HG03066 (cell line): Measurements from ENCODE around the gene FIBCD1.
"Not testable (repeated sequence)": the region's sequence is repeated elsewhere in the genome, so short reads cannot be mapped to it uniquely, and the experiment has no call there.

Source experiments
- ATAC-seq: cut with Tn5 transposase; IDR thresholded peaks from one replicate; pipeline ENCODE4 v1.9.1; 2021; ENCODE audit warnings: low read depth; ENCODE audit not compliant: unreplicated experiment

The FIBCD1 gene

DNA sequence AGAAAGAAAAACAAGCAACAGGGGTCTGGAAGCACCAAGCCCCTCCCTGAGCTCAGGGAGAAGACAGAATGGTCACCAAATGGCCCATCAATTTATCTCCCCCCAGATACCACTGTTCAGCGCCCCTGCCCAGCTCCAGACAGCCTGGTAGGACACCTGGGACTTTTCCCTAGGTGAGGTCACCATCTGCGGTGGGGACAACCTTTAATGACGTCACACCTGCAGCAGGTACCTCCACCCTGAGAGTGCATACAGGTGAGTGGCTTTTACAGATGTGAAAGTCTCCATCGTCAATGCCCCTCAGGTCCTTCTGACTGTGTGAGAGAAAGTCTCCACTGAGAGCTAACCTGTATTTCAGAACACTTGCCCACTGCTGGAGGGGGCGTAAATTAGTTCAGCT, 35.6 kb upstream of the FIBCD1 start:
- no peak for ATAC-seq

DNA sequence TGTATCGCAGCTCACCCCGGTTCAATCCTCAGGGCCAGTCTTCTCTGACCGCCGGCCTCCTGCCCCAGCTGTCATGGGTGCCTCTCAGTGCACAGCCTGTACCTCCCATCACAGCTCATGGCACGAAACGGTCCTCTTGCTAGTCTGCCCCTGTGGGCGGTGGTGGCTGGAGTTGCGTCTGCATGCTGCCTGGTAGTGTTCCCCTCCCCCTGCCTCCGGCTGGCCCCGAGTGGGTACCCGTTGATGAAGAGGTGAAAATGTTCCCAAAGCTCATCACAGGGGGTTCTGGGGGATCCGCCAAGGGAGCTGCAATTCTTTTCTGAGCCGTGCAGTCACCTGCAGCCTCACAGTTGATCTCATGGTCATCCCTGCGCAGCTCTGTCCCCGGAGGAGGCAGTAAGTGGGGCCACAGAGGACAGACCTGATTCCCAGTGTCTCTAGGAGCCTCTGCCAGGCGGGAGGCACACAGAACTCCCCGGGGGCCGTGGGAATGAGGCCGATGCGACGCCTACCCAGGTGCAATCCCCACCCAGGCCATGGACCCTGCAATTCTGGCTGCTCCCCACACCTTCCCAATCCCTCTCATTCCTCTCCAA, 34.7 kb upstream of the FIBCD1 start:
- ATAC-seq = no peak

- no peak for ATAC-seq
Measured at GRCh38 chr9:130972957-130973685, 34.1 kb upstream of the FIBCD1 start.

- ATAC-seq = no peak
Measured at GRCh38 chr9:130972277-130972956, 33.4 kb upstream of the FIBCD1 start.

- no peak for ATAC-seq
Measured at GRCh38 chr9:130971294-130971849, 32.3 kb upstream of the FIBCD1 start.

GRCh38 chr9:130970855-130971254, 31.8 kb upstream of the FIBCD1 start:
- ATAC-seq = no peak

GRCh38 chr9:130970052-130970451, 31.0 kb upstream of the FIBCD1 start:
- ATAC-seq = no peak

DNA sequence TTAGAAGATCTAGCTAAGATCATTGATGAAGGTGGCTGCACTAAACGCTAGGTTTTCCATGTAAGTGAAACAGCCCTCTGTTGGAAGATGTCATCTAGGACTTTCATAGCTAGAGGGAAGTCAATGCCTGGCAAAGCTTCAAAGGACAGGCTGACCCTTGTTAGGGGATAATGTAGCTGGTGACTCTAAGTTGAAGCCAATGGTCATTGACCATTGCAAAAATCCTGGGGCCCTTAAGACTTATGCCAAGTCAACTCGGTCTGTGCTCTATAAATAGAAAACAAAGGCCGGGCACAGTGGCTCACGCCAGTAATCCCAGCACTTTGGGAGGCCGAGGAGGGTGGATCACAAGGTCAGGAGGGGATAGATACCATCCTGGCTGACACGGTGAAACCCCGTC, 26.6 kb upstream of the FIBCD1 start:
- no peak for ATAC-seq

GRCh38 chr9:130963916-130964315, 24.9 kb upstream of the FIBCD1 start:
- no peak for ATAC-seq

GRCh38 chr9:130963337-130963908, 24.4 kb upstream of the FIBCD1 start:
- no peak for ATAC-seq

- no peak for ATAC-seq
Measured at GRCh38 chr9:130962418-130963316, 23.6 kb upstream of the FIBCD1 start.

DNA sequence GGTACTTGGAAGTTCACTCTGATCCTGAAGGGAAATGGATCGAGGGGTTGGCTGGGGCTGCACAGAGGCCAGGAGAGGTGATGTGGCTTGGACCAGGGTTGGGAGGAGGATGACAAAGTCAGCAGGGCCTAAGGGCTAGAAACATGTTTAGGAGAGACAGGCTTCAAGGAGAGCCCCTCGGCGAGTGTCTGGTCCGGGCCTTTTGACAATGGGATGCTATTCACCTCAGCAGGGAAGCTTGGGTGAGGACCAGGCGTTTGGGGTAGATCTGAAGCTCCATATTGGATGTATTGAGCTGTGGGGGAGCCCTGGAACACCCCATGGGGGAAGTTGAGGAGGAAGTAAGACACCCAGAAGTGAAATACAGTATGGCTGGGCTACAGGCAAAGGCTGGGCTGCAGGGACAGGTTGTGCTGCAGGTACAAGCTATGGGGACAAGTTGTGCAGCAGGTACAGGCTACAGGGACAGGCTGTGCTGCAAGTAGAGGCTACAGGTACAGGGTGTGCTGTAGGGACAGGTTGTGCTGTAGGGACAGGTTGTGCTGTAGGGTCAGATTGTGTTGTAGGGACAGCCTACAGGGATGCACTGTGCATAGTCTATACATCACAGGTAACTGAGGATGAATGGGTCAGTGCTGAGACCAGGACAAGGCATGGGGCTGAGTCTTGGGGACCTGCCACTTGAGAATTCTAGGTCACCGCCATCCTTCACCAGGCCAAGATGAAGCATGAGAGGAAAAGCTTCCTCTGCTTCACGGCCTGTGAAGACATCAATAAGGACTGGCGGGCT, 22.7 kb upstream of the FIBCD1 start:
- ATAC-seq = no peak

- ATAC-seq = no peak
Measured at GRCh38 chr9:130960522-130961378, 21.7 kb upstream of the FIBCD1 start.

DNA sequence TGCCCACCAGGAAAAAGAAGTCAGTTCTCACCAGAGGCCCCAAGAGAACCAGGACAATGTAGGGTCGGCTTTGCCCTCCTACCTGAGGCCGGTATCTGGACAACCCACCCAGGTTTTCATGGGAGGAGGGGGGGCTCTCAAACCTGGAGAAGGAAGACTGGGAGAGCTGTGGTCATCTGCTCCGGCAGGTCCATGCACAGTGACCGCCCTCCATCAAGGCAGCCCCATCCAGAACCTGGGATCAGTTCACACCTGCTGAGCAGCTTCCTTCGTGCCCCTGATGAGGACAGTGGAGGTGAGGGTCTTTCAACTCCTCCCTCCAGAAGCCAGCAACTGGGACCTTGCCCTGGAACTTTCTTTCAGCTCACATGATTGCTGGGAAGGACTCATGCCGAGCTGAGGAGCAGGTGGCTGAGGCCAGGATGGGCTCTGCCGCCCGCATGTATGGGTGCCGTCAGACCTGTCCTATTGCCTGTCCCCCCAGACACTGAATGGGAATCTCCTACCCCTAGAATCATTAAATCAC, 20.8 kb upstream of the FIBCD1 start:
- no peak for ATAC-seq

DNA sequence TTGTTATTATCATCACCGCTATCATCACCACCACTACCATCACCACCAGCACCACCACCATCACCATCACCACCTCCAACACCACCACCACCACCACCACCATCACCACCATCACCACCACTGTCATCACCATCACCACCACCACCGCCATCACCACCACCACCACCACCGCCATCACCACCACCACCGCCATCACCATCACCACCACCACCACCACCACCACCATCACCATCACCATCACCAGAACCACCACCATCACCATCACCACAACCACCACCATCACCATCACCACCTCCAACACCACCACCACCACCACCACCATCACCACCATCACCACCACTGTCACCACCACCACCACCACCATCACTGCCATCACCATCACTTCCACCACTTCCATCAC, 19.5 kb upstream of the FIBCD1 start:
- not testable (repeated sequence) for ATAC-seq

GRCh38 chr9:130957451-130958203, 18.6 kb upstream of the FIBCD1 start:
- ATAC-seq = no peak

GRCh38 chr9:130956636-130957450, 17.8 kb upstream of the FIBCD1 start:
- ATAC-seq = no peak
